ENCODE results near the gene MS4A5.
"Not testable (repeated sequence)": the region's sequence is repeated elsewhere in the genome, so short reads cannot be mapped to it uniquely, and the experiment has no call there.

The MS4A5 gene, protein sequence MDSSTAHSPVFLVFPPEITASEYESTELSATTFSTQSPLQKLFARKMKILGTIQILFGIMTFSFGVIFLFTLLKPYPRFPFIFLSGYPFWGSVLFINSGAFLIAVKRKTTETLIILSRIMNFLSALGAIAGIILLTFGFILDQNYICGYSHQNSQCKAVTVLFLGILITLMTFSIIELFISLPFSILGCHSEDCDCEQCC

DNA sequence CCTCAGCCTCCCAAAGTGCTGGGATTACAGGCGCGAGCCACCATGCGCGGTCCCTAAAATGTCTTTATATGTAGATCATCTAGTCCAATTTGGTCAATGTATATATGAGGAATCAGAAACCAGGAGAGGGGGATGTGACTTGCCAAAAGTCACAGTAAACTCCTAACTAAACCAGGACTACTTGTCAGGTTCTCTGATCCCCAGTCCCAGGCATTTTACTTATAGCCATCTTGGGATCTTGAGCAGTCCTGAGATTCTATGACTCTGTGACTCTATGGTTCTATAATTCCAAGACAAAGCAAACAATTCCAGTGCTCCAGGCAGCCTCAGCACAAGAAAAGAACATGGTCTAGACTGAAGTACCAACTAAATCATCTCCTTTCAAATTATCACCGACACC lies at the start of gene MS4A5:
MS4A5 (plus strand) TSS at position 301 of the 400 bp plus-strand sequence. CDS start 103 bp downstream, outside the sequence.
- DNase-seq, result no peak

GRCh38 chr11:60389279-60389910 lies 40.0 kb upstream of the MS4A5 start:
- no peak for DNase-seq

DNA sequence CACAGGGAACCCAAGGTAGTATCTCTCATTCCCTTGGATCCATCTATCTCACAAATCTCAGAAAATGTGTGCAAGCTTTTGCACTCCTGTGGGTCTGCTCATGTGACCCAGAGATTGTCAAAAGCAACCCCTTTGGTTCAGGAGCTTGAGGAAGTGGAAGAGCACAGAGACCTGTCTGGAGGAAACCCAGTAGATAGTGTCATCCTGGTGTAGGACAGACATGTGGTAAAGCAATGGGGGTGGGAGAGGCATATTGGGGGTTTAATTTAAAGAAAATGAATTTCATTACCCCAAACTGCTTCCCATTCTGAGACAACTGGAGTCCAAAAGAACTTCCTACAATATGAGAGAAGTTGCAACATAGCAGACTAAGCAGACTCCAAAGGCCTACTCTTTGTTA lies 39.0 kb upstream of the MS4A5 start:
- no peak for DNase-seq

GRCh38 chr11:60392361-60392760 lies 37.0 kb upstream of the MS4A5 start:
- DNase-seq, result no peak

DNA sequence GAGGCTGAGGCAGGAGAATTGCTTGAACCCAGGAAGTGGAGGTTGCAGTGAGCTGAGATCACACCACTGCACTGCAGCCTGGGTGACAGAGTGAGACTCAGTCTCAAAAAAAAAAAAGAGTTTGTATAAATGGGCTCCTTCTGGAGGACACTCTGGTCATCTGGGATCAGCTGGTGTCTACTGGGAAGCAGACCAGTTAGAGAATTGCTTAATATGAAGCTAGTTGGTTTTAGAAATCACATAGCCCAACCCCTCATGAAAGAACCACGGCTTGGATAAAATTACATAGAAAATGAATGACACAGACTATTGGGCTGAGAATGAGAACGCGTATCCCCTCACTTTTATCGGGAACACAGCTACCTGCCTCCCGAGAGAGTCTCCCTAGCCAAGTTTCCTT lies 36.4 kb upstream of the MS4A5 start:
- DNase-seq, result no peak

DNA sequence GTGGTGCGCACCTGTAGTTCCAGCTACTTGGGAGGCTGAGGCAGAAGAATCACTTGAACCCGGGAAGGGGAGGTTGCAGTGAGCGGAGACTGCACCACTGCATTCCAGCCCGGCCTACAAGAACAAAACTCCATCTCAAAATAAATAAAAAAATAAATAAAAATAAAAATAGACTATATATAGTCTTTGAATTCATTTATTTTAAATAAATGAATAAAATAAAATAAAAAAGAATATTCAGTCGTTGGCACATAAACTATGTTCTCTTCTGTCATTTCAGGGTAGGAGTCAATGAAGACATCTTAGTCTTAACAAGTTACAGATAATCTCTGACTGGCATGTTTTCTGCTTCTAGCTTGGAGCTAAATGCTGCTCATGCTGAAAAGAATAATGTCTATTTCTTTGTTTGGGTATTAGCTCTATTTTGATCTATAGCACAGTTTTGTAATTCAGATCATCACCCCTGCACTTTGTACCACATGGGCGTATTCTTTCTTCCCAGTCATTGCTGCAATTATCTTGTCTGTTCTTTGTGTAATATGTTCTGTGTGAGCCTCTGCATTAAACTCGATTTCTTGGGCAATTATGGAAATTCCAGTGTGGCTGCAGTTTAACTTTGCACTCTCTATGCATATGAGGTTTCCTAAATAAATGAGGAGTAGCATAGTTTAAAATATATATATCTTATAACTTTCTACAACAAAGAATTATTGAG lies 34.5 kb upstream of the MS4A5 start:
- no peak for DNase-seq

DNA sequence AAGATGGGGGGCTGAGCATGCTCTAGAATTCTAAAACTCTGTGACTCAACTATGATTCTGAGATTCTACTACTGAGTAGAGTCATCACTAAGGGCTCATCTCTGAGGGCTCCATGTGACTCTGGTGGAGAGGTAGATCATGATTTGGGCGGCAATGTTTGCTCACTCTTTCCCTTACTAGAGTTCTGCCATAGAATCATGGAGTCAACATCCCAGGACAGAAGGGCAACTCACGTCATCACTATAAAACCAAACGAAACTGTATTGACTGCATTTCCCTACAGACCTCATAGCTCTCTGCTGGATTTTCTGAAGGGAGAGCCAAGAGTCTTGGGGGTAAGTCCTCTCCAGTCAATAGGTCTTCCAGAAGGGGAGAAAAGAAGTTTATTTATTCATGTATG lies 33.0 kb upstream of the MS4A5 start, which contains the start of gene MS4A14:
MS4A14 (plus strand) TSS at position 78 of the 400 bp plus-strand sequence; CDS start at position 198, 120 bp downstream.
- no peak for DNase-seq

GRCh38 chr11:60396799-60397198 lies 32.6 kb upstream of the MS4A5 start:
- DNase-seq, result no peak

DNA sequence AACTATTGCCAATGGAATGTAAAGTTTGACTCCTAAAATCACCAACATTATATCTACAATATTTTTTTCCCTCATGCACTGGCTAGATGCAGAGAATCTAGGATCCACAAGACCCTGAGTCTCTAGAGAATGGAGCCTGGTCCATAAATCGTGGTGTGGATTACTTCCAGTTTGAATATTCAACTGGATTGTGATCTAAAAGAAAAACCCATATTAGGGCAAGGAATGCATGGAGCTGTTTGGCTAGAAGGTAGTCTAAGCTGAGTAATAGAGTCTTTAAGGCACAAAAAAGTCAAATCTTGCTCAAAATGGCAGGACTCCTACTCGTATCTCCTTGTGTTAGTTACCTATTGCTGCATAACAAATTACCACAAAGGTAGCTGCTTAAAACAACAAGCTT lies 9.4 kb upstream of the MS4A5 start:
- no peak for DNase-seq

DNA sequence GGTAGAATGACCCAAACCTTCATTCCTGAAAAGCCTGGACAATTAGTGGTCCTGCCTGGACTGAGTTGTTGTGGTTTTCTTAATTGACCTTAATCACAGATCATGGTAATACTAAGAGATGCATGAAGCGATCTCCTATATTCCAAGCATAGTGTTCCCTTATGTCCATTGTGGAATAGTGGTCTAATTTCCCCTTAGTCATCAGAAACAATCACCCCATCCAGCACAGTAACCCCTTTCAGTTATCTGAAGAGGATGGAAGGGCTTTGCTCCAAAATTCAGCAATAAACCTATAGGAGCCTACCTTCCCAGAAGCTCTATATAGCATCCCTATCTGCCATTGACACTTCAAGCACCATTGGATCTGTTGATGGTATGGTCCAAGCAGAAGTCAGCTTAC lies 6.8 kb upstream of the MS4A5 start:
- DNase-seq, result no peak

- no peak for DNase-seq
Observed at GRCh38 chr11:60428517-60428916, 855 bp upstream of the MS4A5 start.

- DNase-seq, result no peak
Observed at GRCh38 chr11:60431251-60431650, 1.9 kb downstream of the MS4A5 start.

- no peak for DNase-seq
Observed at GRCh38 chr11:60433401-60433800, 4.0 kb downstream of the MS4A5 start.

- DNase-seq, result no peak
Observed at GRCh38 chr11:60447070-60447469, 17.7 kb downstream of the MS4A5 start.

GRCh38 chr11:60447846-60448245 lies 18.5 kb downstream of the MS4A5 start:
- DNase-seq, result no peak

- DNase-seq, result not testable (repeated sequence)
Observed at GRCh38 chr11:60451185-60451584, 21.8 kb downstream of the MS4A5 start.

GRCh38 chr11:60454212-60454611 lies 24.8 kb downstream of the MS4A5 start:
- DNase-seq, result no peak

GRCh38 chr11:60455531-60456042 lies 26.2 kb downstream of the MS4A5 start, which contains the start of gene MS4A1:
TSS of gene MS4A1 (plus strand) at chr11:60455847. CDS start at chr11:60462375, 6,528 bp downstream.
- no peak for DNase-seq

DNA sequence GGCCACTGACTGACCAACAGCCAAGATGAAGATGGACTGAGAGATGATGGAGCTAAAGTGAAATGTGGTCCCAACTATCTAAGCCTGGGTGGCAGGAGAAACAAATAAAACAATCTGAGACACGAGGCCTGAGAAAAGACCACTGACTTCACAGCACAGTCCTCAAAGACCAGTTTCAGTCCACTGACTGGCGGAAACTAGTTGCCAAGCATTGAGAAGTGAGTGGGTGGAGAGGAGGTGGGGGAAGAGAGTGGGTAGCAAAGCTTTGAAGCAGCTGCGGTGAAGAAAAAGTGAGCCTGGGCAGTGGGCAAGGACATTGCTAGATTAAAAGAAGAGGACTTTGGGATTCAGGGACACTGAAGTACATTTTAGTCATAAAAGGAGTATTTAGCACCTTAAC lies 28.2 kb downstream of the MS4A5 start:
- DNase-seq, result no peak

GRCh38 chr11:60459345-60459744 lies 30.0 kb downstream of the MS4A5 start:
- DNase-seq, result no peak

- DNase-seq, result no peak
Observed at GRCh38 chr11:60468829-60469228, 39.5 kb downstream of the MS4A5 start.

- DNase-seq, result no peak
Observed at GRCh38 chr11:60469723-60470122, 40.4 kb downstream of the MS4A5 start.

- DNase-seq, result no peak
Observed at GRCh38 chr11:60477035-60477445, 47.7 kb downstream of the MS4A5 start.

DNA sequence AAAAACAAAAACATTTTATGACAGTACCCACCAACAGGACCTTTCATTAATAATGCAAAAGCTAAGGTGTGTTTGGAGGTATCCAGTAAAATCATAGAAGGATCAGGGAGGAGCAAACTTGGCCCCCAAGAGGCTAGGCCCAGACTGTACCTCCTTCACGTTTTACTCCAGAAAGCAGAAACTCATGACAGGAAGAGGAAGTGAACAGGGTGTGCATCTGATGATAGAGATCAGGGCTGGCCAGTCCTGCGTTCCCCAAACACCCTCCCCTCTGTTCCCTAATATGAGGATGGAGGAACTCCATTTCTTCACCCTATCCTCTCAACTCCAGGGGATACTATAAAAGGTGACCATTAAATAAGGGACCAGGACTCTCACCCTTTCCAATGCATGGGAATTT lies 53.0 kb downstream of the MS4A5 start:
- no peak for DNase-seq
